Thymus (tissue), 11 donors: ENCODE results near the gene RALBP1. TPM values are rescaled to one million over a fixed set of nuclear protein-coding genes. Genes with fewer than 3 reads are reported as not detected.

Source experiments
- DNase-seq, 9 donors: peaks; one replicate each; pipeline ENCODE4 v3.0.0-alpha.2; 2013; ENCODE audit warnings: low spot score in 9 of 9, low read depth in 6 of 9, missing footprints in 1 of 9
- H3K27ac ChIP-seq, 2 donors: one replicate each; pipeline ENCODE4 v1.5.1; 2013; ENCODE audit warnings: control low read depth in 1 of 2, low read depth in 1 of 2, low read length in 1 of 2, mild to moderate bottlenecking in 1 of 2, moderate library complexity in 1 of 2
- H3K27me3 ChIP-seq, 2 donors: one replicate each; pipeline ENCODE4 v1.5.1; 2013; ENCODE audit warnings: low read length in 1 of 2; ENCODE audit not compliant: control insufficient read depth in 2 of 2, insufficient read depth in 1 of 2
- H3K36me3 ChIP-seq, 2 donors: one replicate each; pipeline ENCODE4 v1.5.1; 2013; ENCODE audit warnings: low read length in 1 of 2, mild to moderate bottlenecking in 1 of 2, moderate library complexity in 1 of 2; ENCODE audit not compliant: control insufficient read depth in 2 of 2, insufficient read depth in 2 of 2
- H3K4me1 ChIP-seq, 2 donors: one replicate each; pipeline ENCODE4 v1.5.1; 2013; ENCODE audit warnings: low read length in 2 of 2; ENCODE audit not compliant: control insufficient read depth in 2 of 2, insufficient read depth in 2 of 2
- H3K4me3 ChIP-seq, 2 donors: one replicate each; pipeline ENCODE4 v1.5.1; 2013; ENCODE audit warnings: low read length in 2 of 2, control low read depth in 1 of 2, mild to moderate bottlenecking in 1 of 2
- H3K9me3 ChIP-seq, 2 donors: one replicate each; pipeline ENCODE4 v1.5.1; 2013; ENCODE audit warnings: low read length in 1 of 2, mild to moderate bottlenecking in 1 of 2; ENCODE audit not compliant: control insufficient read depth in 2 of 2, insufficient read depth in 1 of 2
- WGBS: extraction: QIAGEN DNeasy Blood & Tissue Kit; methylation state at CpG from one replicate; pipeline ENCODE4 v1.1.7; 2013; 5-methylcytosine and 5-hydroxymethylcytosine counted together
- polyA plus RNA-seq: library from polyadenylated mRNA; stranded (reverse); fragments of 200-250 nt; gene quantifications from one replicate; pipeline ENCODE4 v1.2.3, GENCODE V29; 2013
- total RNA-seq: library from RNA; stranded (reverse); fragments of 120-200 nt; gene quantifications from one replicate; pipeline ENCODE4 v1.2.4, GENCODE V29; 2013
- donor health status: healthy.

RALBP1 gene
- total and polyA plus RNA-seq, 2 donors, result 29.7 to 36.8 TPM

- H3K9me3 ChIP-seq, result no peaks in the 10 kb centered on the region
- WGBS, result 6% methylated on average over 10 of the region's 10 CpGs
- H3K4me3 ChIP-seq, result peak overlapping the region; percentile 2 to 24
- H3K27me3 ChIP-seq, result no peaks in the 10 kb centered on the region
- peaks cover 3 to 16% of the 10 kb centered on the region in 2 donors for H3K4me1 ChIP-seq
- no peaks in the 10 kb centered on the region for H3K36me3 ChIP-seq
- H3K27ac ChIP-seq, result peak overlapping the region; percentile 56 to 73
- peak in 3 of 9 donors; percentile 13 to 18 (median 16) for DNase-seq
Observed at GRCh38 chr18:9433671-9434121, 41.6 kb upstream of the RALBP1 start.

GRCh38 chr18:9434122-9434701, 41.1 kb upstream of the RALBP1 start:
- Histone ChIP-seq H3K4me1 (peaks cover 3 to 16% of the 10 kb centered on the region in 2 donors), H3K36me3 (no peaks in the 10 kb centered on the region), H3K27ac (peak overlapping the region; percentile 70 to 73), H3K27me3 (no peaks in the 10 kb centered on the region), H3K4me3 (peak overlapping the region; percentile 2 to 24), H3K9me3 (no peaks in the 10 kb centered on the region)
- 40% methylated on average over 18 of the region's 18 CpGs for WGBS
- DNase-seq, result peak in 4 of 9 donors; percentile 7 to 45 (median 14)

GRCh38 chr18:9435041-9435440, 40.3 kb upstream of the RALBP1 start:
- peaks cover 3 to 16% of the 10 kb centered on the region in 2 donors for H3K4me1 ChIP-seq
- no peaks in the 10 kb centered on the region for H3K27me3 ChIP-seq
- H3K4me3 ChIP-seq, result no peak overlapping the region
- H3K9me3 ChIP-seq, result no peaks in the 10 kb centered on the region
- DNase-seq, result no peak
- WGBS, result 98% methylated on average over 17 of the region's 17 CpGs
- H3K27ac ChIP-seq, result peak overlapping the region in 1 of 2 donors; percentile 73
- H3K36me3 ChIP-seq, result no peaks in the 10 kb centered on the region

- Histone ChIP-seq H3K27me3 (no peaks in the 10 kb centered on the region), H3K9me3 (no peaks in the 10 kb centered on the region), H3K4me1 (peaks cover 3 to 16% of the 10 kb centered on the region in 2 donors), H3K36me3 (no peaks in the 10 kb centered on the region), H3K4me3 (no peak overlapping the region), H3K27ac (peak overlapping the region in 1 of 2 donors; percentile 55)
- WGBS, result 93% methylated on average over 5 of the region's 5 CpGs
- DNase-seq, result peak in 1 of 9 donors; percentile 16
Observed at GRCh38 chr18:9436206-9436929, 38.9 kb upstream of the RALBP1 start.

GRCh38 chr18:9437021-9437437, 38.3 kb upstream of the RALBP1 start:
- no peak for DNase-seq
- H3K36me3 ChIP-seq, result no peaks in the 10 kb centered on the region
- H3K27me3 ChIP-seq, result no peaks in the 10 kb centered on the region
- 83% methylated on average over 5 of the region's 5 CpGs for WGBS
- H3K4me1 ChIP-seq, result peaks cover 3 to 16% of the 10 kb centered on the region in 2 donors
- H3K9me3 ChIP-seq, result no peaks in the 10 kb centered on the region
- no peak overlapping the region for H3K4me3 ChIP-seq
- H3K27ac ChIP-seq, result peak overlapping the region in 1 of 2 donors; percentile 55

- no peak for DNase-seq
- Histone ChIP-seq H3K9me3 (no peaks in the 10 kb centered on the region), H3K4me1 (peaks cover 3 to 16% of the 10 kb centered on the region in 2 donors), H3K36me3 (no peaks in the 10 kb centered on the region), H3K4me3 (no peak overlapping the region), H3K27ac (peak overlapping the region in 1 of 2 donors; percentile 55), H3K27me3 (no peaks in the 10 kb centered on the region)
- 98% methylated on average over 4 of the region's 4 CpGs for WGBS
Observed at GRCh38 chr18:9437672-9438071, 37.6 kb upstream of the RALBP1 start.

- H3K27ac ChIP-seq, result no peak overlapping the region
- H3K4me1 ChIP-seq, result no peaks in the 10 kb centered on the region
- 98% methylated on average over 3 of the region's 3 CpGs for WGBS
- H3K36me3 ChIP-seq, result no peaks in the 10 kb centered on the region
- H3K4me3 ChIP-seq, result no peak overlapping the region
- DNase-seq, result no peak
- no peaks in the 10 kb centered on the region for H3K27me3 ChIP-seq
- peaks cover 0 to under 1% of the 10 kb centered on the region in 2 donors for H3K9me3 ChIP-seq
Observed at GRCh38 chr18:9441061-9441460, 34.3 kb upstream of the RALBP1 start.

GRCh38 chr18:9444549-9444948, 30.8 kb upstream of the RALBP1 start:
- Histone ChIP-seq H3K4me3 (no peak overlapping the region), H3K4me1 (no peaks in the 10 kb centered on the region), H3K27me3 (no peaks in the 10 kb centered on the region), H3K36me3 (no peaks in the 10 kb centered on the region), H3K9me3 (peaks cover 0 to 16% of the 10 kb centered on the region in 2 donors), H3K27ac (no peak overlapping the region)
- DNase-seq, result no peak
- WGBS, result 98% methylated on average over 3 of the region's 3 CpGs

- Histone ChIP-seq H3K27ac (no peak overlapping the region), H3K27me3 (no peaks in the 10 kb centered on the region), H3K36me3 (no peaks in the 10 kb centered on the region), H3K9me3 (peaks cover 0 to 16% of the 10 kb centered on the region in 2 donors), H3K4me1 (no peaks in the 10 kb centered on the region), H3K4me3 (no peak overlapping the region)
- WGBS, result 96% methylated on average over 5 of the region's 5 CpGs
- no peak for DNase-seq
Observed at GRCh38 chr18:9446839-9447238, 28.5 kb upstream of the RALBP1 start.
